ENCODE measurements around the gene SHE. TPM values are rescaled to one million over a fixed set of nuclear protein-coding genes. Genes with fewer than 3 reads are reported as not detected.
A peak's percentile ranks its signal among the peaks of the same experiment; 100 is the strongest.

Gene SHE
- total RNA-seq, 4 donors from 2014 or later, result 14.6 to 44.5 (median 27.2) TPM

- Histone ChIP-seq H3K36me3 (no peaks in the 10 kb centered on the region), H3K27ac (no peak overlapping the region)
Measured at GRCh38 chr1:154448331-154448811, 53.8 kb downstream of the SHE start.

GRCh38 chr1:154446789-154447188, 55.4 kb downstream of the SHE start:
- H3K27ac ChIP-seq, result peak overlapping the region; percentile 63 to 82
- intact Hi-C loops (cut with DNase I; ENCODE audit: low total_unique reads), result no loop called here
- DNase-seq, result no peak
- no peaks in the 10 kb centered on the region for H3K27me3 ChIP-seq
- no peak overlapping the region for H3K4me3 ChIP-seq
- TF ChIP-seq POLR2A (IDR thresholded peaks at IDR 0.05) (no peak), CTCF (IDR thresholded peaks at IDR 0.05) (no peak)
- H3K36me3 ChIP-seq, result no peaks in the 10 kb centered on the region
- H3K4me1 ChIP-seq, result peaks cover 0 to 6% of the 10 kb centered on the region in 2 donors
- H3K9me3 ChIP-seq, result no peaks in the 10 kb centered on the region

More at GRCh38 chr1:154448331-154448811, 53.8 kb downstream of the SHE start:
- Histone ChIP-seq H3K9me3 (no peaks in the 10 kb centered on the region), H3K27me3 (no peaks in the 10 kb centered on the region), H3K4me3 (no peak overlapping the region), H3K4me1 (peaks cover 0 to under 1% of the 10 kb centered on the region in 2 donors)
- intact Hi-C loops (cut with DNase I; ENCODE audit: low total_unique reads), result no loop called here
- TF ChIP-seq CTCF (IDR thresholded peaks at IDR 0.05), result no peak
- no peak for DNase-seq

- Histone ChIP-seq H3K27ac (peak overlapping the region; percentile 63 to 82), H3K9me3 (no peaks in the 10 kb centered on the region), H3K27me3 (no peaks in the 10 kb centered on the region), H3K4me3 (no peak overlapping the region), H3K4me1 (peaks cover 0 to 6% of the 10 kb centered on the region in 2 donors), H3K36me3 (no peaks in the 10 kb centered on the region)
- peak in 1 of 2 donors; percentile 61 for DNase-seq
- intact Hi-C loops (cut with DNase I; ENCODE audit: low total_unique reads), result no loop called here
- TF ChIP-seq CTCF (IDR thresholded peaks at IDR 0.05) (no peak), POLR2A (IDR thresholded peaks at IDR 0.05) (no peak)
Measured at GRCh38 chr1:154446292-154446691, 55.9 kb downstream of the SHE start.

- H3K4me1 ChIP-seq, result peaks cover 0 to 6% of the 10 kb centered on the region in 2 donors
- H3K9me3 ChIP-seq, result no peaks in the 10 kb centered on the region
- no peak for DNase-seq
- intact Hi-C loops (cut with DNase I; ENCODE audit: low total_unique reads), result no loop called here
- no peak overlapping the region for H3K4me3 ChIP-seq
- no peak for TF ChIP-seq POLR2A (IDR thresholded peaks at IDR 0.05)
- TF ChIP-seq CTCF (IDR thresholded peaks at IDR 0.05), result no peak
- no peaks in the 10 kb centered on the region for H3K27me3 ChIP-seq
- peak overlapping the region in 1 of 2 donors; percentile 82 for H3K27ac ChIP-seq
- H3K36me3 ChIP-seq, result no peaks in the 10 kb centered on the region
Measured at GRCh38 chr1:154445040-154445472, 57.2 kb downstream of the SHE start.

- Histone ChIP-seq H3K4me3 (no peak overlapping the region), H3K9me3 (no peaks in the 10 kb centered on the region), H3K4me1 (peaks cover 0 to 6% of the 10 kb centered on the region in 2 donors), H3K27ac (peak overlapping the region; percentile 66 to 68), H3K36me3 (no peaks in the 10 kb centered on the region), H3K27me3 (no peaks in the 10 kb centered on the region)
- no peak for DNase-seq
- intact Hi-C loops (cut with DNase I; ENCODE audit: low total_unique reads), result no loop called here
- no peak for TF ChIP-seq CTCF (IDR thresholded peaks at IDR 0.05)
- no peak for TF ChIP-seq POLR2A (IDR thresholded peaks at IDR 0.05)
Measured at GRCh38 chr1:154443274-154444013, 58.8 kb downstream of the SHE start.
